IMR-90 (cell line): ENCODE measurements around the gene SPAG9. TPM values are rescaled to one million over a fixed set of nuclear protein-coding genes. Genes with fewer than 3 reads are reported as not detected.

Experiments used
- ATAC-seq: fragments of 200-7000 bp; cut with Tn5 transposase; 2 replicates; pipeline ENCODE4 v1.9.1; 2020; ENCODE audit warnings: low read depth, mild to moderate bottlenecking, moderate library complexity
- BruUV-seq: library from RNA; stranded (reverse); fragments of 400-500 nt; replicated peaks from 2 replicates; lab custom pipeline; 2021; lab: Mats Ljungman, UMichigan
- CTCF ChIA-PET: fragments of 300-600 bp; formaldehyde crosslinking; extraction: SDS; loops from one replicate; lab custom pipeline; 2021; ENCODE audit warnings: antibody characterized with exemption; lab: Yijun Ruan, JAX
- POLR2A ChIA-PET: fragments of 300-600 bp; sonication (Branson Sonifier 250); formaldehyde crosslinking; loops from one replicate; lab custom pipeline; 2022; ENCODE audit warnings: antibody characterized with exemption; ENCODE audit not compliant: unreplicated experiment; lab: Charles Lee
- DNase-seq: peaks from one replicate; pipeline ENCODE4 v3.0.0; 2013
- H2AFZ ChIP-seq: replicated peaks from 2 replicates; pipeline ENCODE3; 2013; ENCODE audit warnings: low read length, mild to moderate bottlenecking; ENCODE audit not compliant: poor library complexity
- H2AK5ac ChIP-seq: 2 replicates; pipeline ENCODE4 v1.6.1; 2013; ENCODE audit warnings: low read depth, low read length, inconsistent platforms
- H2AK9ac ChIP-seq: replicated peaks from 2 replicates; pipeline ENCODE3; 2013; ENCODE audit warnings: mild to moderate bottlenecking, low read depth, low read length, moderate library complexity; ENCODE audit not compliant: poor library complexity
- H2BK120ac ChIP-seq: 2 replicates; pipeline ENCODE4 v1.6.1; 2013; ENCODE audit warnings: low read depth, low read length, inconsistent platforms
- H2BK15ac ChIP-seq: 3 replicates; pipeline ENCODE4 v1.6.1; 2013; ENCODE audit warnings: low read depth, low read length, inconsistent platforms
- H2BK20ac ChIP-seq: 2 replicates; pipeline ENCODE4 v1.6.1; 2013; ENCODE audit warnings: low read depth, mild to moderate bottlenecking, inconsistent platforms, low read length, moderate library complexity
- H2BK5ac ChIP-seq: 2 replicates; pipeline ENCODE4 v1.6.1; 2013; ENCODE audit warnings: mild to moderate bottlenecking, low read depth, low read length, inconsistent platforms; ENCODE audit not compliant: poor library complexity, severe bottlenecking
- H3K14ac ChIP-seq: replicated peaks from 2 replicates; pipeline ENCODE4 v1.6.1; 2013; ENCODE audit warnings: low read depth, low read length, inconsistent platforms
- H3K18ac ChIP-seq: 2 replicates; pipeline ENCODE4 v1.6.1; 2013; ENCODE audit warnings: low read depth, low read length, control low read depth
- H3K23ac ChIP-seq: 2 replicates; pipeline ENCODE4 v1.6.1; 2013; ENCODE audit warnings: low read depth, low read length, inconsistent platforms
- H3K27ac ChIP-seq: 2 replicates; pipeline ENCODE4 v1.5.1; 2013; ENCODE audit warnings: mild to moderate bottlenecking, control low read depth, low read length; ENCODE audit not compliant: insufficient read depth
- H3K27me3 ChIP-seq: 2 replicates; pipeline ENCODE4 v1.6.1; 2013; ENCODE audit warnings: low read length; ENCODE audit not compliant: control insufficient read depth, insufficient read depth
- H3K36me3 ChIP-seq: 2 replicates; pipeline ENCODE4 v1.6.1; 2013; ENCODE audit warnings: low read length, mixed read lengths; ENCODE audit not compliant: control insufficient read depth, insufficient read depth
- H3K4ac ChIP-seq: 2 replicates; pipeline ENCODE4 v1.6.1; 2013; ENCODE audit warnings: low read depth, low read length, inconsistent platforms
- H3K4me1 ChIP-seq: 2 replicates; pipeline ENCODE4 v1.6.1; 2013; ENCODE audit warnings: low read length, mixed read lengths; ENCODE audit not compliant: control insufficient read depth, insufficient read depth
- H3K4me2 ChIP-seq: 2 replicates; pipeline ENCODE4 v1.6.1; 2013; ENCODE audit warnings: low read depth, mild to moderate bottlenecking, control low read depth, low read length, moderate library complexity
- H3K4me3 ChIP-seq: 2 replicates; pipeline ENCODE4 v1.5.1; 2013; ENCODE audit warnings: low read depth, mild to moderate bottlenecking, control low read depth, low read length, moderate library complexity; ENCODE audit not compliant: insufficient read depth
- H3K56ac ChIP-seq: 2 replicates; pipeline ENCODE4 v1.6.1; 2013; ENCODE audit warnings: low read length, inconsistent platforms; ENCODE audit not compliant: insufficient read depth; ENCODE audit errors: extremely low read depth
- H3K79me1 ChIP-seq, 2 experiments: 2 replicates each; pipeline ENCODE4 v1.6.1; 2013; ENCODE audit warnings: low read length in 2 of 2, inconsistent platforms in 1 of 2, low read depth in 1 of 2
- H3K9ac ChIP-seq: 2 replicates; pipeline ENCODE4 v1.6.1; 2013; ENCODE audit warnings: low read depth, low read length, control low read depth
- H3K9me1 ChIP-seq: 2 replicates; pipeline ENCODE4 v1.6.1; 2013; ENCODE audit warnings: low read length, inconsistent platforms; ENCODE audit not compliant: insufficient read depth
- H3K9me3 ChIP-seq: 2 replicates; pipeline ENCODE4 v1.6.1; 2013; ENCODE audit warnings: low read length; ENCODE audit not compliant: control insufficient read depth, insufficient read depth
- H4K20me1 ChIP-seq: 2 replicates; pipeline ENCODE4 v1.6.1; 2013; ENCODE audit warnings: low read length, inconsistent platforms; ENCODE audit not compliant: insufficient read depth
- H4K5ac ChIP-seq: 2 replicates; pipeline ENCODE4 v1.6.1; 2013; ENCODE audit warnings: mild to moderate bottlenecking, low read depth, low read length, control low read depth
- H4K8ac ChIP-seq, 2 experiments: 2 replicates each; pipeline ENCODE4 v1.6.1; 2013; ENCODE audit warnings: low read depth in 2 of 2, low read length in 2 of 2, control low read depth in 1 of 2, inconsistent platforms in 1 of 2
- H4K91ac ChIP-seq: 2 replicates; pipeline ENCODE4 v1.6.1; 2013; ENCODE audit warnings: low read depth, low read length, inconsistent platforms; ENCODE audit not compliant: insufficient read depth
- CHD1 ChIP-seq: IDR thresholded peaks from 2 replicates; pipeline ENCODE4 v1.6.1; 2012; ENCODE audit warnings: low read depth, low read length, improper control_type of control experiment
- FOS ChIP-seq: fragments of 150-350 bp; IDR thresholded peaks from 2 replicates; pipeline ENCODE4 v1.6.1; 2016; ENCODE audit warnings: low read depth, low read length
- MAFK ChIP-seq: IDR thresholded peaks from 2 replicates; pipeline ENCODE4 v1.6.1; 2012; ENCODE audit warnings: low read depth, low read length, improper control_type of control experiment
- MAZ ChIP-seq: IDR thresholded peaks from 2 replicates; pipeline ENCODE4 v1.6.1; 2012; ENCODE audit warnings: low read depth, mild to moderate bottlenecking, low read length, improper control_type of control experiment, moderate library complexity, borderline replicate concordance
- MXI1 ChIP-seq: IDR thresholded peaks from 2 replicates; pipeline ENCODE4 v1.6.1; 2012; ENCODE audit warnings: low read depth, mild to moderate bottlenecking, low read length, moderate library complexity, borderline replicate concordance
- NFE2L2 ChIP-seq: fragments of 150-350 bp; IDR thresholded peaks from 2 replicates; pipeline ENCODE4 v1.6.1; 2016; ENCODE audit warnings: low read depth, mild to moderate bottlenecking, low read length
- RAD21 ChIP-seq: IDR thresholded peaks from 2 replicates; pipeline ENCODE4 v1.6.1; 2012; ENCODE audit warnings: low read length, improper control_type of control experiment
- RFX5 ChIP-seq: IDR thresholded peaks from 2 replicates; pipeline ENCODE4 v1.8.0; 2012; ENCODE audit warnings: low read depth, mild to moderate bottlenecking, low read length, moderate library complexity
- WGBS, 2 experiments: methylation state at CpG; one replicate each; pipeline versions ENCODE4 v1.1.5 to v1.1.7; 2013; ENCODE audit warnings: missing lambda C conversion rate in 2 of 2; ENCODE audit not compliant: insufficient read length in 1 of 2; ENCODE audit errors: extremely low coverage in 2 of 2; 5-methylcytosine and 5-hydroxymethylcytosine counted together
- dilution Hi-C: fragments of 300-500 bp; cut with HindIII; formaldehyde crosslinking; loops from one replicate; pipeline ENCODE4 v1.14.3; 2018; ENCODE audit warnings: low sequenced_read_pairs; ENCODE audit not compliant: unreplicated experiment
- in situ Hi-C: fragments of 300-500 bp; cut with MboI; formaldehyde crosslinking; loops from 3 replicates; pipeline ENCODE4 v1.14.3; 2019; ENCODE audit warnings: low sequenced_read_pairs, inconsistent platforms, mixed read lengths
- intact Hi-C: fragments of 100-400 bp; cut with micrococcal nuclease; formaldehyde crosslinking; loops from 2 replicates; pipeline ENCODE4 v1.10.0; 2022
- polyA plus RNA-seq, 3 experiments: library from polyadenylated mRNA; depleted of rRNA; stranded (reverse); fragments of >200 nt; gene quantifications; 2 replicates each; pipeline ENCODE4 v1.2.3, GENCODE V29; 2012; ENCODE audit warnings: low replicate concordance in 1 of 3
- total RNA-seq: library from RNA; depleted of rRNA; stranded (reverse); fragments of >200 nt; gene quantifications from 2 replicates; pipeline ENCODE4 v1.2.3, GENCODE V29; 2012
- TF ChIP-seq, protein P1 (sequence below): fragments of 150-350 bp; IDR thresholded peaks from 2 replicates; pipeline ENCODE4 v1.6.1; 2017; ENCODE audit warnings: mild to moderate bottlenecking, antibody characterized with exemption, low read length, low read depth

Gene SPAG9
- total and polyA plus RNA-seq, 2 of the 4 experiments (the other 2 are of a cell fraction) = 26.7 to 75.5 TPM

- Histone ChIP-seq H3K56ac (no peak overlapping the region), H3K9ac (no peak overlapping the region), H4K8ac (no peak overlapping the region), H2AK5ac (no peak overlapping the region), H2BK5ac (no peak overlapping the region), H3K9me1 (peaks cover 14% of the 10 kb centered on the region), H3K27ac (no peak overlapping the region), H2AK9ac (no peak overlapping the region), H3K4me2 (no peak overlapping the region), H4K91ac (no peak overlapping the region), H3K4me1 (peaks cover 18% of the 10 kb centered on the region), H4K5ac (no peak overlapping the region), H3K27me3 (no peaks in the 10 kb centered on the region), H3K4ac (no peak overlapping the region), H2BK15ac (no peak overlapping the region), H2BK120ac (no peak overlapping the region), H3K36me3 (peaks cover 4% of the 10 kb centered on the region; the same call in 1 of the 2 replicates), H3K79me1 (peaks cover 0 to 12% of the 10 kb centered on the region in 2 experiments; a peak in 3 of 4 replicates), H3K9me3 (no peaks in the 10 kb centered on the region), H3K23ac (no peak overlapping the region), H3K14ac (no peak overlapping the region), H4K20me1 (no peaks in the 10 kb centered on the region), H3K18ac (no peak overlapping the region), H3K4me3 (no peak overlapping the region), H2BK20ac (no peak overlapping the region), H2AFZ (no peak overlapping the region)
- ChIA-PET CTCF (interaction anchor here (0.7 to 1.1 kb wide), 3 partner anchors 99 to 106 kb away, joined by 3 to 8 read pairs (median 3); no protein-coding TSS in a partner anchor), POLR2A (interaction anchor here (1.5 kb wide), 1 partner anchor 91 kb away, joined by 13 read pairs; the partner anchor contains the start of gene TOB1)
- TF ChIP-seq, protein P1, sequence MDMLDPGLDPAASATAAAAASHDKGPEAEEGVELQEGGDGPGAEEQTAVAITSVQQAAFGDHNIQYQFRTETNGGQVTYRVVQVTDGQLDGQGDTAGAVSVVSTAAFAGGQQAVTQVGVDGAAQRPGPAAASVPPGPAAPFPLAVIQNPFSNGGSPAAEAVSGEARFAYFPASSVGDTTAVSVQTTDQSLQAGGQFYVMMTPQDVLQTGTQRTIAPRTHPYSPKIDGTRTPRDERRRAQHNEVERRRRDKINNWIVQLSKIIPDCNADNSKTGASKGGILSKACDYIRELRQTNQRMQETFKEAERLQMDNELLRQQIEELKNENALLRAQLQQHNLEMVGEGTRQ = no peak
- TF ChIP-seq RFX5 (no peak), MXI1 (no peak), NFE2L2 (no peak), MAZ (no peak), MAFK (no peak), RAD21 (no peak), CHD1 (no peak), FOS (no peak)
- intact Hi-C loops (loop anchor here (1.0 to 10.0 kb wide), 2 partner anchors 106 to 413 kb away; partner anchors contain the start of gene SPATA20), dilution Hi-C loops (no loop called here), in situ Hi-C loops (loop anchor here (5.0 to 10.0 kb wide), 3 partner anchors 96 to 413 kb away; partner anchors contain the start of gene SPATA20)
- BruUV-seq = no TSS peak
- no peak for ATAC-seq
- no peak for DNase-seq
- 89% methylated on average over 2 of the region's 15 CpGs; no CpG with 5 or more reads in 1 of the 2 experiments for WGBS, 2 experiments
Measured at GRCh38 chr17:50957600-50958575, 162.8 kb downstream of the SPAG9 start.
